ENCODE results near the gene HCLS1. TPM values are rescaled to one million over a fixed set of nuclear protein-coding genes. Genes with fewer than 3 reads are reported as not detected.
"Not testable (repeated sequence)": the region's sequence is repeated elsewhere in the genome, so short reads cannot be mapped to it uniquely, and the experiment has no call there.

The HCLS1 gene
- total RNA-seq, 2 experiments from 2014 or later, result 200 to 235 TPM

DNA sequence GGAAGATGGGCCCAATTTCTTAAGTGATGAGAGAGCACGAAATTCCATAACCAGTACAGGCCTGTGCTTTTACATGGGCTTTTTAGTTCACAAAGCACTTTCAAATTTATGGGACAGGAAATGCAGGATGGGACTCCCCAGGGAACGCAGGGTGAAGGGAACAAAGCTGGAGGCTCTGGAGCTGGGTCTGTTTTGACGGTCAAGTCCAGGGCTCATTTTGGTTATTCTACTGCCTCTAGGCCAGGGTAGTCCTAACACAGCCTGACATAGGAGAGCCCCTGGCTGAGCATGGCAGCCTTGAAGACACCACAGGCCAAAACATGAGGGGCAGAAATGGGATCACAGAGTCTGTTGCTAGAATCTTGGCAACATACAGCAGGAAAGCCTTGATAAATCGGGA, 33.5 kb downstream of the HCLS1 start:
- H3K36me3 Mint-ChIP-seq (ENCODE audit: low read depth), result peaks cover 21% of the 10 kb centered on the region
- ChIA-PET POLR2A (no interaction called here), CTCF (no interaction called here)
- no peaks in the 10 kb centered on the region for H3K9me3 Mint-ChIP-seq (ENCODE audit: low read depth)
- no peaks in the 10 kb centered on the region for H3K27me3 Mint-ChIP-seq
- intact Hi-C loops (cut with DNase I, micrococcal nuclease), result no loop called here
- no peak for DNase-seq
- H3K27ac Mint-ChIP-seq, result no peak overlapping the region
- no peak for ATAC-seq
- no peaks in the 10 kb centered on the region for H3K4me1 Mint-ChIP-seq
- H3K4me3 Mint-ChIP-seq, result no peak overlapping the region

- DNase-seq (no peak), ATAC-seq (no peak)
- Mint-ChIP-seq H3K9me3 (ENCODE audit: low read depth) (no peaks in the 10 kb centered on the region), H3K4me1 (no peaks in the 10 kb centered on the region), H3K27ac (no peak overlapping the region), H3K4me3 (no peak overlapping the region), H3K36me3 (ENCODE audit: low read depth) (peaks cover 14% of the 10 kb centered on the region), H3K27me3 (peaks cover 2% of the 10 kb centered on the region)
- POLR2A ChIA-PET, result no interaction called here
- CTCF ChIA-PET, result no interaction called here
- intact Hi-C loops (cut with DNase I, micrococcal nuclease), result no loop called here
Observed at GRCh38 chr3:121626495-121626894, 34.2 kb downstream of the HCLS1 start.

GRCh38 chr3:121624147-121624899, 36.4 kb downstream of the HCLS1 start:
- Mint-ChIP-seq H3K4me1 (no peaks in the 10 kb centered on the region), H3K9me3 (ENCODE audit: low read depth) (no peaks in the 10 kb centered on the region), H3K27me3 (peaks cover 4% of the 10 kb centered on the region), H3K4me3 (no peak overlapping the region), H3K27ac (no peak overlapping the region), H3K36me3 (ENCODE audit: low read depth) (no peaks in the 10 kb centered on the region)
- ChIA-PET CTCF (interaction anchor here (0.5 kb wide), 1 partner anchor 10 kb away, joined by 3 read pairs; no protein-coding TSS in a partner anchor), POLR2A (interaction anchor here (0.7 kb wide), 1 partner anchor 14 kb away, joined by 3 read pairs; no protein-coding TSS in a partner anchor)
- ATAC-seq, result no peak
- no peak for DNase-seq
- intact Hi-C loops (cut with DNase I, micrococcal nuclease), result no loop called here

DNA sequence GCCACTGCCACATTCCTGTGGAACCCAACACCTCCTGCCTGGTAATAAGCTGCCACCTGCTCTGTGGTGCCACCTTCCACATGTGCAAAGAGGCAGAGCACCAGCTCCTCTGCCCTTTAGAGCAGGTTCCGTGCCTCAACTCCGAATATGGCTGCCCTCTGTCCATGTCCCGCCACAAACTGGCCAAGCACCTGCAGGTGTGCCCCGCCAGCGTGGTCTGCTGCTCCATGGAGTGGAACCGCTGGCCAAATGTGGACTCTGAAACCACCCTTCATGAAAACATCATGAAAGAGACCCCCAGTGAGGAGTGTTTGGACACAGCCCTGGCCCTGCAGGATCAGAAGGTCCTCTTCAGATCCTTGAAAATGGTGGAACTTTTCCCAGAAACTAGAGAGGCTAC, 39.2 kb downstream of the HCLS1 start:
- H3K9me3 Mint-ChIP-seq (ENCODE audit: low read depth), result no peaks in the 10 kb centered on the region
- peaks cover 4% of the 10 kb centered on the region for H3K27me3 Mint-ChIP-seq
- H3K36me3 Mint-ChIP-seq (ENCODE audit: low read depth), result no peaks in the 10 kb centered on the region
- no peak for ATAC-seq
- ChIA-PET POLR2A (no interaction called here), CTCF (interaction anchor here (0.7 kb wide), 1 partner anchor 158 kb away, joined by 3 read pairs; no protein-coding TSS in a partner anchor)
- no peak for DNase-seq
- intact Hi-C loops (cut with DNase I, micrococcal nuclease), result no loop called here
- no peaks in the 10 kb centered on the region for H3K4me1 Mint-ChIP-seq
- no peak overlapping the region for H3K4me3 Mint-ChIP-seq
- H3K27ac Mint-ChIP-seq, result no peak overlapping the region

GRCh38 chr3:121619691-121620090, 41.0 kb downstream of the HCLS1 start:
- Mint-ChIP-seq H3K27me3 (peaks cover 4% of the 10 kb centered on the region), H3K9me3 (ENCODE audit: low read depth) (no peaks in the 10 kb centered on the region), H3K4me3 (no peak overlapping the region), H3K36me3 (ENCODE audit: low read depth) (no peaks in the 10 kb centered on the region), H3K4me1 (no peaks in the 10 kb centered on the region), H3K27ac (no peak overlapping the region)
- intact Hi-C loops (cut with DNase I, micrococcal nuclease), result no loop called here
- ATAC-seq (no peak), DNase-seq (no peak)
- POLR2A ChIA-PET, result no interaction called here
- CTCF ChIA-PET, result no interaction called here

DNA sequence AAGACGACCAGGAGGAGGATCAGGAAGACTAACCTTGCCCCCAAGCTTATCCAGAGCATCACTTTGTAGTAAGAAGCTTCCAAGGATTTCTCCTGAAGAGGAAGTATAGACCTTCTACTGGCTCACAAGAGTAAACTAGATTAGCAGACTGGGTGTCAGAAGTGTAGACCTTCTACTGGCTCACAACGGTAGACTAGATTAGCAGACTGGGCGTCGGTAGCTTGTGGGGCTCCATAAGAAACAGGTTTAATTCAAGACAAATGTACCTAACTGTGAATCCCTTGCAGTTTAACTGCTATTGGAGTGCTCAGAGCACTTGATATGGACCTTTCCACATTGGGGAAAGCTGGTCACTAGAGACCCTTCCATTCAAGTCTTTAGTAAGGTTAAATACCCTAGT, 54.6 kb downstream of the HCLS1 start:
- Mint-ChIP-seq H3K27me3 (no peaks in the 10 kb centered on the region), H3K36me3 (ENCODE audit: low read depth) (no peaks in the 10 kb centered on the region), H3K9me3 (ENCODE audit: low read depth) (no peaks in the 10 kb centered on the region), H3K4me1 (no peaks in the 10 kb centered on the region), H3K4me3 (no peak overlapping the region), H3K27ac (no peak overlapping the region)
- intact Hi-C loops (cut with DNase I, micrococcal nuclease), result no loop called here
- DNase-seq (no peak), ATAC-seq (no peak)
- CTCF ChIA-PET, result interaction anchor here (1.2 kb wide), 1 partner anchor 268 kb away, joined by 3 read pairs; no protein-coding TSS in a partner anchor
- POLR2A ChIA-PET, result no interaction called here

DNA sequence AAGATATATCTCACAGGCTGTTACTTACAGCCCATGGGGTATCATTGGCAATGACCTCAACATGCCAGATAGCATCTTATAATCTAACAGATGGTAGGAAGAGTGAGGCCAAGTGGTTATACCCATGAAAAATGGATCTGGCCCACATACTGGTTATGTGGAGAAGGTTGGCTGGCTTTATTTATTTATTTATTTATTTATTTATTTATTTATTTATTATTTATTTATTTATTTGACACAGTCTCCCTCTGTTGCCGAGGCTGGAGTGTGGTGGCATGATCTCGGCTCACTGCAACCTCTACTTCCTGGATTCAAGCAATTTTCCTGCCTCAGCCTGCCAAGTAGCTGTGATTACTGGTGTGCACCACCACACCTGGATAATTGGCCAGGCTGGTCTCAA, 55.9 kb downstream of the HCLS1 start:
- intact Hi-C loops (cut with DNase I, micrococcal nuclease), result no loop called here
- no peak overlapping the region for H3K27ac Mint-ChIP-seq
- H3K36me3 Mint-ChIP-seq (ENCODE audit: low read depth), result no peaks in the 10 kb centered on the region
- no peaks in the 10 kb centered on the region for H3K4me1 Mint-ChIP-seq
- no peak overlapping the region for H3K4me3 Mint-ChIP-seq
- H3K9me3 Mint-ChIP-seq (ENCODE audit: low read depth), result no peaks in the 10 kb centered on the region
- POLR2A ChIA-PET, result no interaction called here
- no peaks in the 10 kb centered on the region for H3K27me3 Mint-ChIP-seq
- CTCF ChIA-PET, result interaction anchor here (0.8 kb wide), 1 partner anchor 258 kb away, joined by 4 read pairs; no protein-coding TSS in a partner anchor
- no peak for ATAC-seq
- DNase-seq, result no peak

GRCh38 chr3:121601212-121601812, 59.4 kb downstream of the HCLS1 start:
- CTCF ChIA-PET, result no interaction called here
- DNase-seq (no peak), ATAC-seq (no peak)
- intact Hi-C loops (cut with DNase I, micrococcal nuclease), result no loop called here
- H3K4me1 Mint-ChIP-seq, result no peaks in the 10 kb centered on the region
- POLR2A ChIA-PET, result no interaction called here
- no peaks in the 10 kb centered on the region for H3K36me3 Mint-ChIP-seq (ENCODE audit: low read depth)
- no peak overlapping the region for H3K4me3 Mint-ChIP-seq
- no peak overlapping the region for H3K27ac Mint-ChIP-seq
- H3K27me3 Mint-ChIP-seq, result no peaks in the 10 kb centered on the region
- H3K9me3 Mint-ChIP-seq (ENCODE audit: low read depth), result no peaks in the 10 kb centered on the region

DNA sequence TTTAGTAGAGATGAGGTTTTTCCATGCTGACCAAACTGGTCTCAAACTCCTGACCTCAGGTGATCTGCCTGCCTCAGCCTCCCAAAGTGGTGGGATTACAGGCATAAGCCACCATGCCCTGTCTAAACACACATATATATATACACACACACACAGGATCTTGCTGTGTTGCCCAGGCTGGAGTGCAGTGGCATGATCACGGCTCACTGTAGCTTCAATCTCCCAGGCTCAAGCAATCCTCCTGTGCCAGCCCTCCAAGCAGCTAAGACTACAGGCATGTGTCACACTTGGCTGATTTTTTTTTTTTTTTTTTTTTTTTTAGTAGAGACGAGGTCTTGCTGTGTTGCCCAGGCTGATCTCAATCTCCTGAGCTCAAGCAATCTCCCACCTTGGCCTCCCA, 60.8 kb downstream of the HCLS1 start:
- H3K36me3 Mint-ChIP-seq (ENCODE audit: low read depth); H3K9me3 Mint-ChIP-seq (ENCODE audit: low read depth); POLR2A ChIA-PET; H3K27ac Mint-ChIP-seq; H3K4me3 Mint-ChIP-seq; ATAC-seq; DNase-seq; H3K4me1 Mint-ChIP-seq; intact Hi-C loops (cut with DNase I, micrococcal nuclease); H3K27me3 Mint-ChIP-seq: not testable (repeated sequence)
- CTCF ChIA-PET, result interaction anchor here (0.5 to 1.0 kb wide), 2 partner anchors 11 to 1336 kb away, joined by 3 to 5 read pairs; no protein-coding TSS in a partner anchor

DNA sequence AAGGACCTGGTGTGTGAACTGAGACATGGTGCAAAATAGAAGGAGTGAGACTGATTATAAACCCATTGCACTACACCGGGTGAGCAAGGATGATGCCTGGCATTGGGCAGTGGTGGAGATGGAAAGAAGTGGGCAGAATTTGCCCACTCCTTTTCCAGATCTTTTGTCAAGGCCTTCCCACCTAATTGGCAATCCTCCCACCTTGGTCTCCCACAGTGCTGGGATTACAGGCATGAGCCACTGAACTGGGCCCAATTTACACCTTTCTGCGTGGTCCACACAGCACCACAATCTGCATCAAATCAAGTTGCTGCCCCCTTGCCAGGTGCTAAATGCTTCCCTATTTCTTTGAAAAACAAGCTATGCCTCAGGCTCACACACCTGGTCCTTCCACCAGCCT, 62.1 kb downstream of the HCLS1 start:
- Mint-ChIP-seq H3K4me3 (no peak overlapping the region), H3K9me3 (ENCODE audit: low read depth) (no peaks in the 10 kb centered on the region), H3K27me3 (no peaks in the 10 kb centered on the region), H3K27ac (no peak overlapping the region), H3K4me1 (no peaks in the 10 kb centered on the region), H3K36me3 (ENCODE audit: low read depth) (no peaks in the 10 kb centered on the region)
- intact Hi-C loops (cut with DNase I, micrococcal nuclease), result no loop called here
- POLR2A ChIA-PET, result no interaction called here
- CTCF ChIA-PET, result interaction anchor here (1.3 kb wide), 1 partner anchor 10 kb away, joined by 4 read pairs; no protein-coding TSS in a partner anchor
- DNase-seq, result no peak
- ATAC-seq, result no peak

GRCh38 chr3:121595765-121596406, 64.8 kb downstream of the HCLS1 start:
- no peak overlapping the region for H3K27ac Mint-ChIP-seq
- no peak for ATAC-seq
- CTCF ChIA-PET, result no interaction called here
- no peak for DNase-seq
- H3K27me3 Mint-ChIP-seq, result peaks cover 2% of the 10 kb centered on the region
- POLR2A ChIA-PET, result no interaction called here
- intact Hi-C loops (cut with DNase I, micrococcal nuclease), result no loop called here
- H3K36me3 Mint-ChIP-seq (ENCODE audit: low read depth), result no peaks in the 10 kb centered on the region
- H3K9me3 Mint-ChIP-seq (ENCODE audit: low read depth), result no peaks in the 10 kb centered on the region
- H3K4me1 Mint-ChIP-seq, result no peaks in the 10 kb centered on the region
- H3K4me3 Mint-ChIP-seq, result no peak overlapping the region

GRCh38 chr3:121594850-121595249, 65.9 kb downstream of the HCLS1 start:
- Mint-ChIP-seq H3K9me3 (ENCODE audit: low read depth) (no peaks in the 10 kb centered on the region), H3K4me1 (no peaks in the 10 kb centered on the region), H3K36me3 (ENCODE audit: low read depth) (no peaks in the 10 kb centered on the region), H3K27ac (no peak overlapping the region), H3K27me3 (peaks cover 2% of the 10 kb centered on the region), H3K4me3 (no peak overlapping the region)
- ChIA-PET CTCF (interaction anchor here (1.0 kb wide), 1 partner anchor 94 kb away, joined by 3 read pairs; no protein-coding TSS in a partner anchor), POLR2A (no interaction called here)
- DNase-seq, result no peak
- ATAC-seq, result no peak
- intact Hi-C loops (cut with DNase I, micrococcal nuclease), result no loop called here
